IPS-NIHi7 (cell line): Measurements from ENCODE around the gene IGFALS.
A peak's percentile ranks its signal among the peaks of the same experiment; 100 is the strongest.

Experiments
- DNase-seq: peaks from one replicate; pipeline ENCODE4 v3.0.0; 2012; ENCODE audit warnings: mixed read lengths; ENCODE audit errors: extremely low spot score

The IGFALS gene

DNA sequence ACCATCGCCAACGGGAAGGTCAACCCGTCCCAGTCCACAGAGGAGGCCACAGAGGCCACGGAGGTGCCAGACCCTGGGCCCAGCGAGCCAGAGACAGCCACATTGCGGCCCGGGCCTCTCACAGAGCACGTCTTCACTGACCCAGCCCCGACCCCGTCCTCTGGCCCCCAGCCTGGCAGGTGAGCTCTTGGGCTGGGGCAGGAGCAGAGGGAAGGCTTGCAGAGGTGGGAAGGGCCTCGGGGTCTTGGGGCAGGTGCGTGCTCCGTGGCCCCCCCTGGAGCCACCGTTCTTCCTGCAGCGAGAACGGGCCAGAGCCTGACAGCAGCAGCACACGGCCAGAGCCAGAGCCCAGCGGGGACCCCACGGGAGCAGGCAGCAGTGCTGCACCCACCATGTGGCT lies 27.3 kb downstream of the IGFALS start:
- no peak for DNase-seq

GRCh38 chr16:1765826-1766225 lies 27.7 kb downstream of the IGFALS start:
- DNase-seq = no peak

- no peak for DNase-seq
Measured at GRCh38 chr16:1764971-1765370, 28.5 kb downstream of the IGFALS start.

DNA sequence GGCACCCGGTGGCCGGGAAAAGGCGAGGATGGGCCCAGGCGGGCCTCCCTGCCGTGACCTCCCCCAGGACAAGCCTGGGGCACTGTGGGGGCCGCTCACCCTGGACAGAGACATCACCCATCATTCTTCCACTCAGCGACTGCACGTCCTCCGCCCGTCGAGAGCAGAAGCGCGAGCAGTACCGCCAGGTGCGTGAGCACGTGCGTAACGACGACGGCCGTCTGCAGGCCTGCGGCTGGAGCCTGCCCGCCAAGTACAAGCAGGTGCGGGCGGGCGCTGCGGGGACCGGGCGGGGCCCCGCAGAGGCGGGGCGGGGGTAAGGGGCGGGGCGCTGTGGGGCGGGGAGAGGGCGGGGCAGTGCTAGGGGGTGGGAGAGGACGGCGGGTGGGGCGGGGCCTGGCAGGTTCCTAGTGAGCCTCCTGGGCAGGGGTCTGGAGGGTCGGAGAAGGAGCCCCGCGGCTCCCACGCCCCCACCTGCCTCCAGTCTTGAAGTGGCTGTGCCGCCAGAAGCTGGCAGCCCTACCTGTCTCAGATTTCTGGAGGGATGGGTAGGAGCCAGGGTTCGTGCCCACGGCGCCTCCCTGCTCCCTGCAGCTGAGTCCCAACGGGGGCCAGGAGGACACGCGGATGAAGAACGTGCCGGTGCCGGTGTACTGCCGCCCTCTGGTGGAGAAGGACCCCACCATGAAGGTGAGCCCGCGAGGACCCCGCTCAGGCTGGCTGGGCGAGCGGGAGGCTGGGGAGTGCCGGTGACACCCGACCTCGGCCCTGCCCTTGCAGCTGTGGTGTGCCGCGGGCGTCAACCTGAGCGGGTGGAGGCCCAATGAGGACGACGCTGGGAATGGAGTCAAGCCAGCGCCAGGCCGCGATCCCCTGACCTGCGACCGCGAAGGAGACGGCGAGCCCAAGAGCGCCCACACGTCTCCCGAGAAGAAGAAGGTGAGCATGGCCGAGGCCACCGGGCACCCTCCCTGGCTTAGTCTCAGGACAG lies 29.7 kb downstream of the IGFALS start:
- DNase-seq = peak; percentile 94

DNA sequence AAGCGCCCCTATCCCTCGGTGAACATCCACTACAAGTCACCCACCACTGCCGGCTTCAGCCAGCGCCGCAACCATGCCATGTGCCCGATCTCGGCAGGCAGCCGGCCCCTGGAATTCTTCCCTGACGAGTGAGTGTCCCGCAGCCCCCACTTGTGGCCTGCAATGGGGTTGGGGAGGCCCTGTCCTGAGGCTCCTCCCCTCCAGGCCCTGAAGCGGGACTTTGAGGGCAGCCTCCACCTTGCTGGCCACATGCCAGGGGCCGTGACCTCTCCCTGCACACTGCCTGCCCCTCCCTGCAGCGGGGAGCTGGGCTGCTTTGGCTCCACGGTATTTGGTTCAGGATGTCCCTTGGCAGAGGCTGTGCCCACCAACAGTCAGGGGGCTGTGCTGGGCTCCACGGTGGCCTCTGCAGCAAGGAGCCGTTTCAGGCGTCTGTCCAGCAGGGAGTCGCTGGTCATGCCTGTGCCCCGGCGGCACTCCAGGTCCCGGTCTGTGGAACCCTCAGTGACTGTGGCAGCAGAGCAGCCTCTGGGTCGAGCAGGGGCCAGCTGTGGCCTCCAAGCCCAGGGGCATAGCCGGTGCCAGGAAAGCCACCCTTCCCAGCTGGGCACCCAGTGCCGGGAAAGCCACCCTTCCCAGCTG lies 30.5 kb downstream of the IGFALS start:
- no peak for DNase-seq

DNA sequence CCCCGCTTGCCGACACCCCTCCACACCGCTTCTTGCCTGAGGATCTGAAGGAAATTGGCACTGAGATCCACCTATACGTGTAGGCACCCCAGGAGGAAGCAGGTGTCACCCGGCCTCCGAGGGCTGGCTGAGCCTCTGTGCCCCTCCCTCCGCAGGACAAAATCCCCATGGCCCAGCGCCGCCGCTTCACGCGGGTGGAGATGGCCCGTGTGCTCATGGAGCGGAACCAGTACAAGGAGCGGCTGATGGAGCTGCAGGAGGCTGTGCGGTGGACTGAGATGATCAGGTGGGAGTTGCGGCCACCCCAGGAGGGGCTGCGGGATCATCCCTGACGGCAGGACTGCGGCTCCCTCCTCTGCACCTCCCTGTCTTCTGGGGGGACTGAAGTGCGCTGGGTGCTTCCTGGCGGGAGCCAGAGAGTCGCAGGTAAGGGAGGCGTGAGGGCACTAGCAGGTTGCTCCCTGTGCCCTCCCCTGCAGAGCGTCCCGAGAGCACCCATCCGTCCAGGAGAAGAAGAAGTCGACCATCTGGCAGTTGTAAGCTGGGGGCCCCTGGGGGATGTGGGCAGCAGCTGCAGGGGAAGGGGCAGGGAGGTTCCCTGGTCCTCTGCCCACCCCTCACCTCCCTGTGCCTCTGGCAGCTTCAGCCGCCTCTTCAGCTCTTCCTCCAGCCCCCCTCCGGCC lies 31.2 kb downstream of the IGFALS start:
- no peak for DNase-seq

DNA sequence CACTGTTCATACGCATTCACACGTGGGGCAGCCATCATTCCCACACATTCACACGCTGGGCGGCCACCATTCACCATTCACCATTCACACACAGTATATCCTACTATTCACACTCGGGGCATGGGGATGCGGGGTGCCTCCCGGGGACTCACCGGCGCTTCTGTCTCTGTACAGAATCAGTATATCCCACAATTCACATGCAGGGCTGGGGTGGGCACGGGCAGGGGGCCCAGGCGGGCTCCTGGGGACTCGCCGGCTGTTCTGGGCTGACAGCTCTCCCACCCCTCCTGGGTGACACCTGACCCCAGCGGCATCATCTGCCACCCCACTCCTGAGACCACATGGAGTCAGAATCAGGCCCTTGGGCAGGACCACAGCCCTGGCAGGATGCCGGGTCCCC lies 31.8 kb downstream of the IGFALS start:
- no peak for DNase-seq

DNA sequence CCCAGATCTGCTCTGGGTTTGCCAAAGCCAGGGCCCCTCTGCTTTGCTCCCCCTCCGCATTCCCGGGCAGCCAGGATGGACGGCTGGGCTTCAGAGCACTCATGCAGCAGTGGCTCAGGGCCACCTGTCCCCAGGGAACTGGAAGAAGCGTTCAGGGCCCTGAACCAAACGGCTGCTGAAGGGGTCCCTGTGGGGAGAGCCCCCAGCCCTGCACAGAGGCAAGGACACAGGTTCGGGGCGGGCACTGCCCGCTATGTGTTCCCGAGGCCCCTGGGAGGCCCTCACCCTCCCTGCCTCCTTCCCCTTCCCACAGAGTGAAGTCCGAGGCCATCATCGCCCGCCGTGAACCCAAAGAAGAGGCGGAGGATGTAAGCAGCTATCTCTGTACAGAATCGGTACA lies 32.6 kb downstream of the IGFALS start:
- DNase-seq = no peak

- DNase-seq = no peak
Measured at GRCh38 chr16:1759511-1759910, 34.0 kb downstream of the IGFALS start.

DNA sequence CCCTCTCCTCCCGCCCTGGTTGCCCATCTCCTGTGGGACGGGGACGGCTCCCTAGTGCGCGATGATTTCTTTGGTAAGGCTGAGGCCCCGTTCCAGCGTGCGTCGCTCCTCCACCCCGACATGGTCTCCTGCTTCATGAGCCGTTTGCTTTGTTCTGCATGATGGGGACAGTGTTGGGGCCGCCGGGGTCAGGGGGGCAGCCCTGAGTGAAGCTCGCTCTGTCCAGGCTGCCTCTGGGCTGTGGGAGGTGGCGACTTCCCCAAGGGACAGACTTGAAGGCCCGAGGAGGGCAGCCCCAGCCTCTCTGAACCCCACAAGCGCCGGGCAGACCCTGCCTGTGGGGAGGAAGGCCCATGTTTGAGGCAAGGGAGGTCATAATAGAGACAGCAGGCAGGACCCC lies 34.6 kb downstream of the IGFALS start:
- no peak for DNase-seq

DNA sequence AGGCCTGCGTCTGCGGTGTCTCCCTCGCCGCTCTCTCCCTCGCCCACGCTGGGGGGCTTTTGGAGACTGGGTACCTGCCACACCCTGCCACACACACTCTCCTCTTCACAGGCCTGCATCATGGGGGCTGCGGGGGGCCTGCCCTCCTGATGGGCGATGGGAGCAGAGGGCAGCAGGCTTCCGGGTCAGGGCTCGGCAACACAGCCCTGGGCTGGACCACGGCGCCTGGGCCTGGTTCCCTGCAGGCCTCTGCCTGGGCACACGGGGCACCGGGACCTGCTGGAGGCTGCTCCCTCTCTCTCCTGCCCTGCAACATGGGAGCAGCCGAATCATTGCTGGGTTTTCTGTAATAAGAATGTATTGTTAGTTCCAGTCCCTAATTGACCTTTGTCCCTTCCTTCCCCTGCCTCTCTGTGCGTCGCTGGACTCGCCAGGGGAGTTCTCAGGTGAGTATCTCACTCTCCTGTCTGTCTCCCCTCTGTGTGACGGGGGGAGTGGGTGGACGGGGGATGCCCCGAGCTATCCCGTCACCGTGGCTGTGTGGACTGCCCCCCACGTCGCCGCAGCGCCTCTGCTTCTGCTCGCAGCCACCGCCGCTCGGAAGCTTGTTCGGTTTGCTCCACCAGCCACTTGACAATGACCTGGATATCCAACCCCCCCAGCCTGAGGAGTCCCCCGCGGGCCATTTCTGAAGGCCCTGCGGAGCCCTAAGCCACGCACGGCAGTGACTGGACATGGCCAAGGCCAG lies 35.6 kb downstream of the IGFALS start:
- no peak for DNase-seq

GRCh38 chr16:1754204-1754603 lies 39.3 kb downstream of the IGFALS start:
- no peak for DNase-seq

- no peak for DNase-seq
Measured at GRCh38 chr16:1752853-1753252, 40.7 kb downstream of the IGFALS start.

GRCh38 chr16:1751946-1752345 lies 41.6 kb downstream of the IGFALS start:
- no peak for DNase-seq

DNA sequence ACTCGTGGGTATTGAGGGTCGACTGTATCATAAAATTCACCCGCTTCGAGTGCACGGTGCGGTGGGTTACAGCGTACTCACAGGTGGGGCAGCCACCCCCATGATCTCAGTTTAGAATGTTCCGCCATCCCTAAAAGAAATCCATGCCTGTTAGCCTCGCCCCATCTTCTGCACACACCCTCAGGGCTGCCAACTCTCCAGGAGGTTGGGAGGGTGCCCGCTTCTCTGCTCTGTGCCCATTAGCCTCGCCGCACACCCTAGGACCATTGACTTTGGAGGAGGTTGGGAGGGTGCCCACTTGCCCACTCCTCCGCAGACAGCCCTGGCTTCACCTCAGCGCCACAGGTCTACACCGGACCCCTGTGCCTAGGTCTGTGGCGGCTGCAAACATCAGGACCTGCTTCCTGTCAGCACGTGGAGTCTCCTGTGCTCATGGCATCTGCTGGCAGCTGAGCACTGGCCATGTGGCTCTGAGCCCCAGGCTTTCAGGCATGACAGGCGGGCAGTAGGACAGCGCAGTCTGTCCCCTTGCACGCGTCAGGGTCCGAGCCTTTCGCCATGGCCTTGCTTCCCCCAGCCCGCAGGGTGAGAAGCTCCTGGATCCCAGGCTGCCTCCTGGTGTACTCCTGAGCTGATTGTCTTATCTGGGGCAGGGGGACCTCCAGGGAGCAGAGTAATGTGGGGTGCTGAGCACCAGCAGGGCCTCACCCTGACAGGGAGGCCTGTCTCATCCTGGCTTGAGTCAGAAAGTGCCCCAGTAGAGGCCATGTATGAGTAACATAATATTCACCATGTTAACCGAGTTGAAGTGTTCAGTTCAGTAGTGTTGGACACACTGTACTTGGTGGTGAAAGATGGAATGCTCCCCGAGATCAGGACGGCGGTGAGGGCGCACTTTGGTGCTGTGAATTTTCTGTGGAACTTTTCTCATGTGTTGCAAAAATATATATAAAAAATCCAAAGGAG lies 44.1 kb downstream of the IGFALS start:
- no peak for DNase-seq

GRCh38 chr16:1747934-1748333 lies 45.6 kb downstream of the IGFALS start:
- DNase-seq = no peak

- no peak for DNase-seq
Measured at GRCh38 chr16:1746693-1747195, 46.8 kb downstream of the IGFALS start.

GRCh38 chr16:1745900-1746692 lies 47.4 kb downstream of the IGFALS start:
- DNase-seq = no peak

DNA sequence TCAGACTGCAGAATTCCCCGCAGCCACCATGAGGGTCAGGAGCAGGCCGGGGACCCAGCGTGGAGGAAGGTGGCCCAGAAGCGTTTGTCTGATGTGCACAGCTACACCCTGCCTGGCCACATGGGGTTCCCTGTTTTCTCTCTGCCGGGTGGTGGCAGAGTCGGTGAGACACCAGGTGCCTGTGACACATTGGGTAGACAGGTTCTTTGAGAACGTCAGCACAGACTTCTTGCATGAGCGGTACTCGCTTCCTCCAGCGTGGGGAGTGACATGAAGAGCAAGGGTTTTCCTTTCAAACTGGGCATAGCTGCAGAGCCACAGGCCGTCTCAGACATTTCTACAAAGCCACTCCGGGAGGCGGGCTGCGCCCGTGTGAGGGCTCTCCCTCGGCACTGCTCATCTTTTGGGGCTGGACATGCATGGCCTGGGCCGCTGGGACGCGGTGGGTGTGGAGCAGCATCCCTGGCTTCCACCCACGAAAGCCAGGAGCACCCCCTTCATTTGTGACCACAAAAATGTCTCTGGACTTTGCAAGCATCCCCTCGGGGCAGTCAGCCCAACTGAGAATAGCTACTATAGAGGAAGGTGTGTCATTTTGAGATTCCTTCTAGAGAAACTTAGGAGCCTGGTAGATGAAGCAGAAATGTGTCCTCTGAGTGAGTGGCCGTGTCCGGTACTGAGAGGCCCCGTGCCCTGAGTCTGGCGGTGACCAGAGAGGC lies 48.2 kb downstream of the IGFALS start:
- no peak for DNase-seq
